Hematopoietic multipotent progenitor cell treated with erythropoietin and hydrocortisone succinate and interleukin-3 and kit ligand, for 6 days (in vitro differentiated cells): Measurements from ENCODE around the gene CBLB.

Source experiments
- DNase-seq: peaks from one replicate; pipeline ENCODE4 v3.0.0-alpha.2; 2015

Gene CBLB

GRCh38 chr3:105868742-105869530 lies at the start of gene CBLB:
TSS of gene CBLB (minus strand) at chr3:105869012. CDS start at chr3:105867577, 1,435 bp downstream.
- DNase-seq, result peak; percentile 98

DNA sequence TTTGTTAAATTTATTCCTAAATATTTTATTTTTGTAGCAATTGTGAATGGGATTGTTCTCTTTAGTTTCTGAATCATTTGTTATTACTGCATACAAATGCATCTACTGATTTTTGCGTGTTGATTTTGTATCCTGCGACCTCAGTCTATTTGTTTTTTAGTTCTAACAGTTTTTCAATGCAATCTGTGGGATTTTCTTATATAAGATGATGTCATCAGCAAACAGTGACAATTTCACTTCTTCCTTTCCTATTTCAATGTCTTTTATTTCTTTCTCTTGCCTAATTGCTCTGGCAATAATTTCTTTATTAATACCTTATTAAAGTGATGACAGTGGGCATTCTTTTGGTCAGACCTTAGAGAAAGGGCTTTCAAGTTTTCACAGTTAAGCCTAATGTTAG lies 48.0 kb upstream of the CBLB start:
- no peak for DNase-seq

GRCh38 chr3:105915524-105915923 lies 46.7 kb upstream of the CBLB start:
- no peak for DNase-seq

DNA sequence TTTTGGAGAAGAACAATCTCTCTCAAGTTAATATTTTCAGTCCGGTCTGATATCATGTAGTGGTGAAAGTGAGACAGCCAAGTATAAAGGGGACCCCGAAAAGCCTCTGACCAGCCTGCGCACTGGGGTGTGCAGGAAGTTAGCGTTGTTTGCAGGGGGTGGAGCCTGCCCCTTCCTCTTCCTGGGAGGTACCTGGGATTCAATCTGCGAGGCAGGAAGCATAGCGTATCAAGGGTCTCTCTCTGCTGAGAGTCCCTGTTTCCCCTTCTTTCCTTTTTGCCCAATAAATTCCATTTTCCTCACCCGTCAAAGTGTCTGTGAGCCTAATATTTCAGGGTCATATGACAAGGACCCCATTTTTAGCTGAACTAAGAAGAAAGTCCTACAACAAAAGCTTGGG lies 44.8 kb upstream of the CBLB start:
- DNase-seq, result no peak

GRCh38 chr3:105912891-105913290 lies 44.1 kb upstream of the CBLB start:
- DNase-seq, result no peak

- no peak for DNase-seq
Observed at GRCh38 chr3:105911496-105911895, 42.7 kb upstream of the CBLB start.

GRCh38 chr3:105907777-105908176 lies 39.0 kb upstream of the CBLB start:
- peak; percentile 54 for DNase-seq

- no peak for DNase-seq
Observed at GRCh38 chr3:105906836-105907235, 38.0 kb upstream of the CBLB start.

DNA sequence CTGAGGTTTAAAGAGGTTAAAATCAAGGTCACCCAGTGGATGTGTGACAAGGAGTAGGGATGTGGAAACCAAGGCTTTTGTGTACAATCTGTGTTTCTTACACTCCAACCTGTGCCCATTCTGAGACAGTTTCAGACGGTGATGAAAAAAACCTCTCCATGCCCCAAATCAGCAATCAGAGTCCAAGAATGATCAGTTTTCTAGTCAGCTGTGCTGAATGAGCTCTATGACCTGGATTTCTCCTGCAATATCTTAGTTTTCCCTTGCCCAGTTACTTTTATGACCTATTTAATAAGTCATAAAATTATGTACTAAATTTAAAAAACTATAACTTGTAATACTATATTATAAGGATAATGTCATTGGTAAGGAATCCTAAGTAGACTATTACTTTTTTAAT lies 37.5 kb upstream of the CBLB start:
- DNase-seq, result no peak

- no peak for DNase-seq
Observed at GRCh38 chr3:105905328-105905727, 36.5 kb upstream of the CBLB start.

DNA sequence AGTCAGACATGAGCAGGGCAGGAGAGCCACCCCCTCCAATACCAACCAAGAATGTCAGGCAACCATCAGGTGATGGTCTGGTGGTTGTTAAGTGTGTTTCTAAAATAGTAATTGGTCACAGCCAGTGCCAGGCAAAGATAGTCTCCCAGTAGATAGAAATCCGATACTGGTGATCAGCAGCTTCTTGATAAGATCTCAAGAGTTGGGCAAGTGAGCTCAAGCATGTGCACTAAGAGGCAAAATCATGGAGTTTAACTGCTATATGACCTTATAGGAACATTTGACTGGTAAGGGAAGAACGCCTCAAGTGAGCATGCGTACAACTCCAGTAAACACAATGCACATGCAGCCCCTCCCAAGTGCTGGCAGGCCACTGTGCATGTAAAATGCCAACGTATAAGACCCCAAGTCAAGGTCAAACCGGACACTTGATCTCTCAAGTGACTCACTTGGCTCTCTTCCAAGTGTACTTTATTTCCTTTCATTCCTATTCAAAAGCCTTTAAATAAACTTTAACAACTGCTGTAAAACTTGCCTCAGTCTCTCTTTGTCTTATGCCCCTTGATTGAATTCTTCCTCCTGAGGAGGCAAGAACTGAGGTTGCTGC lies 36.0 kb upstream of the CBLB start:
- DNase-seq, result no peak

DNA sequence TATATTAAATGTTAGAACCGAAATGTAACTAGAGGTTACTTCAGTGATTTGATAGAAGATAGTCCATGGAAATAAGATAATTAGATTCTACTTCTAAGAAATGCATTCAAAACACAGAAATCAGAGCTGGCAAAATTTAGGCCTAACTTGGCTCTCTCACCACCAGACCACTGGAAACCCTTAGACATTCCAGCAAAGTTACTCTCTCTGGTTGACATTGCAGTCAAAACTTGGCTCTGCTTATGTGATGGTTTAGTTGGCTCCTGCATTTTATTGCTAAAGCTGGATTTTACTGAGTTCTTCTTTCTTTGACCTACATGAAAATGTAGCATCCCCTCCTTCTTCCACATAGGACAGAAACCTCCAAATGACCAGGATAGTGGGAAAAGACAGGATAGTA lies 35.4 kb upstream of the CBLB start:
- no peak for DNase-seq

- no peak for DNase-seq
Observed at GRCh38 chr3:105899516-105899915, 30.7 kb upstream of the CBLB start.

GRCh38 chr3:105891101-105891500 lies 22.3 kb upstream of the CBLB start:
- no peak for DNase-seq

DNA sequence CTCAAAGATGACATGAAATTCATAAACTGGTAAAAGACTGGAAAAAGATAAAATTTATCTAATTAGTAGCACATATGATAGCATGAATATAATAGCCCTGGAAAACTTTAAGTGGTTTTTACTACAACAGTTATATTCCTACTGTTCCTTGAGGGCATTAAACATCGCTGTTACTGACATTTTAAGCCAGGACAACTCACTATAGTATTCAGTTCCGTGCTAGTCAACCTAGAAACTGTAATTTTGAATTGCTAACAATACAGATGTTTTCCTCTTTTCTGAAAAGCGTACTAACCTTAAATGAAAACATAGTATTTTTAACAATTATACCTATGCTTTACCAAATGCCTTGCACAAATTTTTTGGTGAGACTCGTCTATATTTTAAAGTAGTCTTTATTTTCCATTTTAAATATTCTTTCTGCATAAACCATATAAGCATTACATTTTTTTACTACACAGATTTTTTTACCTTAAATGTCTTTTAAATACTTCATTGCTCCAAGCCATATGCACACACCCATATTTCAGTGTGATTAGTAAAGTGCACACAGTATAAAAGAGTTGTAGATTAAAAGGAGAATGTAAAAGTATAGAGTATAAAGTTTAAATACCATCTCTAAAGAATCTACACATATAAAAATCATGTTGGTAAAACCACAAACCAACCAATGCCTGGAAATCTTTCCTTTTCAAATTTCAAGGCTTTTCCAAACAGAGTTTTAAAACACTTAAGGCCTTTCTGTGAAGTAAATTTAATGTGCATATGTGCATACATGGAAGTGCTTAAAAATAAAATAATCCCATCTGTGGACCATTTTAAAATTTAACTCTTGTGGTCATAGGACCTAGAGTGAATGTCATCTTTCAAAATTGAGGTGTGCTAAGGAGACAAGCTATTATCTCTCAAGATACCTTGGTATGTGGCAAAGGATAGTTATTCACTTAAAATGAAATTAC lies 20.1 kb upstream of the CBLB start:
- no peak for DNase-seq

DNA sequence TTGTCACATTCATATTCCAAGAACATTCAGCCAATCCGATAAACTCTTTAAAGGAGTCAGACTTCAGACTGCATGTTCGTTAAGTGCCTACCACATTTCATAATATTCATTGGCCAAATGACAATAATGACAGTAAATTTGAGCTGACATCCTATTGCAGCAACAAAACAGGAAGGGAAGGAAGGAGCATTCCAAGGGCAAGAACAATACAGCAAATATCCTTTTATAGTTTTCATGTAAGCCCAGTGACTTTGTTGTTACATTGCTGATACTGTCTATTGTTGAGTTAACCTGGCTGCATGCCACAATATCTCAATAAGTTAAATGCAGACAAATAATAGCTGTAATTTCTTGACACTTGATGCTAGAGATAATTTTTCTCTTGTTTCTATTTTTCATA lies 16.4 kb upstream of the CBLB start:
- DNase-seq, result no peak

GRCh38 chr3:105883798-105884377 lies 15.1 kb upstream of the CBLB start:
- no peak for DNase-seq

DNA sequence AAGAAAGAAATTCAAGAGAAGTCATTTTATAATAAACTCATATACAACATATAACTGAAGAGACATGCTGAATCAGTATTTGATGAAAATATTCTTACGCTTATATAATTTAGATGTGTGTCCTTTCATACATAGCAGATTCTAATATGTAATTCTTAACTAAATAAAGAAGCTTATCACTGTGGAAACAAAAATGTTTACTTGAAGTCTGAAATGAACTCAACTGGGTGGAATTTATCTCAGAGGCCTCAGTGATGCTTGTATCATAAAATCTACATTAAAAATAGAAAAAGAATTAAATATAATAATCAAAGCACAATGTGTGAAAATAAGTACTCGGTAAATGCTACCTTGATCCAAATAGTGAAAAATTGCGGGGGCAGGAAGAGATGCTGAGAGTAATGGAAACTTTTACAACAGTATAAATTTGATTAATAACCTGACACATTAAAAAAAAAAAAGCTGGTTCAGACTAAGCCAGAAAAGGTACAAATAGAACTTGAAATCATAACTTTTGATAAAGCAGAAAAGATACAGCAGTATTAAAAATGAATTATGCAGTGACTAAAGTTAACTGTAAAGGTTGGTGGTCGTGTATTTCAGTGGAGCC lies 12.0 kb upstream of the CBLB start:
- no peak for DNase-seq

DNA sequence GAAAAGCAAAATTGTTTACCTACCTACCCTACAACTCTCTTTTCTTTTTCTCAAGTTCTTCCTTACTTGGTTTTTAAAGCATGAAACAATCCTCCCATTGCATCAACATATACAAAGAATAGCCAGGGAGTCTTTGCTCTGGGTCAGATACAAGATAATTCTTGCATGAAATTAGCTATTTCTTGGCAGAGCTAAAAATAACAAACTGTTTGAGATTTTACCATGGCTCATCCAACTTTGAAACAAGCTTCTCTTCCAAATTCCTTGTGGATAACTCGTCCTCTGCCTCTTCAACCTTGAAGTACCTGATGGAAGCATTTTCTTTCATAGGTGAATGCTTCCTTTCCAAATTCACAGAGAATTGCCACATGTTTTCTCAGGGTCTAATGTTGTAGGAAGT lies 9.2 kb upstream of the CBLB start:
- no peak for DNase-seq

- DNase-seq, result no peak
Observed at GRCh38 chr3:105877336-105877910, 8.6 kb upstream of the CBLB start.

DNA sequence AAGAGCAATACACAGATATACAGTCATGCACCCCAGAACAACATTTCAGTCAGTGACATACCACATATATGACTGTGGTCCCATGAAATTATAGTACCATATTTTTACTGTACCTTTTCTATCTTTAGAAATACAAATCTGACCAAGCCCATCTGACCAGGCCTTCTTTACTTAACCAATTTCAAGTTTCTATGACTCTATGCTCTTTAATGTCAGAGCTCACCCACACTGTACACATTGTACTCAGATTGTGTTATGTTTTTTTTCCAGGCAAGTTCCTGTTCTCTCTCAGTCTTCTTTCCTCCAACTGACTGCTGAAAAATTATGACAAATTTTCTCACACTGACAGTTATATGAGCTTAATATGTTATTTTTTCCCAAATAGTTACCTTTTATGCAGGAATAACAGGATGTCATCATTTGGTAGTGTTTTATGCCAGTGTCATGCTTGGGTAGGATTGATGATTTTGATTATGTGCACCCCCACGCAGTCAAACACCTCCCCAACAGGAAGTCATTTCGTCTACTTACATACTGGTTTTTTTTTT lies 8.0 kb upstream of the CBLB start:
- DNase-seq, result no peak
